Mucosa of gallbladder (tissue), 1 donor: ENCODE data around the gene ZCCHC24. TPM values are rescaled to one million over a fixed set of nuclear protein-coding genes. Genes with fewer than 3 reads are reported as not detected.
A peak's percentile ranks its signal among the peaks of the same experiment; 100 is the strongest.

Experiments
- DNase-seq: peaks from one replicate; pipeline ENCODE4 v3.0.0-alpha.2; 2020; ENCODE audit warnings: low spot score
- total RNA-seq: library from RNA; stranded (reverse); gene quantifications from one replicate; pipeline ENCODE4 v1.2.1, GENCODE V29; 2021
- donor health status: DM: no; HTN: no; CAD: no.

Gene ZCCHC24
- total RNA-seq, 1 donor from 2014 or later = 36.7 TPM

DNA sequence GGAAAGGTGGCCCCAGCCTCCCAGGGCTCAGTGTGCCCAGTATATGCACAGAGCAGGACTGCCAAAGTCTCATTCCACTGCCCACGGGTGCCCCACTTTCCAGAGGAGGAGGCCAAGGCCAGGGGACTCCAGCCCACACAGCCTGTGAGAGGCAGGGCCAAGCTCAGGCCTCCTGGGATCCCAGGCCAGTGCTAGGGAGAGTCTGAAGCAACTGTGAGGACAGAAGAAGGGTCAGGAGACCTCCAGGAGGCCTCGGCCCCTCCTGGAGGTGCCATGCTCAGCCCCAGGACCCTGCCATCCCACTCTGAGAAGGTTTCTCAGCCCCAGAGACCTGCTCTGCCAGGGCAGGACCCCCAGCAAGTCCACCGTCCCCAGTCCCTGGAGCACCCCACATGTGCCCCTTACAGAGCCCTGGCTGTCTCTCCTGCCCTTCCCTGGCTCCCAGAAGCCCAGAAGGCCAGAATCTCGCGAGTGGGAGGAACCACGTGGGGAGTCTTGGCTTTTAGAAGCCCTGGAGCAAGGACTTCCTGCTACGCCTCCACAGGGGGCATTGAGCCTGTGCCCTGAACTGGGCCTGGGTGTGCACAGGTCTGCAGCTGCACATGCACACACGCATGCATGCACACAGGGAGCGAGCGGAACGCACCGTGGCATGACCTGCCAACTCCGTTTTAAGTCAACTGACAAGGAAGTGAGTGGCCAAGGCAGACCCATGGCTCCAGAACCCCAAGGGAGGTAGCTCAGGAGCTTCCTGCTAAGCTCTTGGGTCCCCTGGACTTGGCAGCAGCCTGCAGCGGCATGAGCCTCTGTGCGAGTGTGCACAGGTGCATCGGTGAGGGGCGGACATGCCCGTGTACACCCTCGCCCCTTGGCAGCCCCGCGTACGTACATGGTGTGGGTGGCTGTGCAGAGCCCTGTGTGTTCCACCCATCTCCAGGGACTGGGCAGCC is 33.6 kb downstream of the ZCCHC24 start:
- DNase-seq = no peak

DNA sequence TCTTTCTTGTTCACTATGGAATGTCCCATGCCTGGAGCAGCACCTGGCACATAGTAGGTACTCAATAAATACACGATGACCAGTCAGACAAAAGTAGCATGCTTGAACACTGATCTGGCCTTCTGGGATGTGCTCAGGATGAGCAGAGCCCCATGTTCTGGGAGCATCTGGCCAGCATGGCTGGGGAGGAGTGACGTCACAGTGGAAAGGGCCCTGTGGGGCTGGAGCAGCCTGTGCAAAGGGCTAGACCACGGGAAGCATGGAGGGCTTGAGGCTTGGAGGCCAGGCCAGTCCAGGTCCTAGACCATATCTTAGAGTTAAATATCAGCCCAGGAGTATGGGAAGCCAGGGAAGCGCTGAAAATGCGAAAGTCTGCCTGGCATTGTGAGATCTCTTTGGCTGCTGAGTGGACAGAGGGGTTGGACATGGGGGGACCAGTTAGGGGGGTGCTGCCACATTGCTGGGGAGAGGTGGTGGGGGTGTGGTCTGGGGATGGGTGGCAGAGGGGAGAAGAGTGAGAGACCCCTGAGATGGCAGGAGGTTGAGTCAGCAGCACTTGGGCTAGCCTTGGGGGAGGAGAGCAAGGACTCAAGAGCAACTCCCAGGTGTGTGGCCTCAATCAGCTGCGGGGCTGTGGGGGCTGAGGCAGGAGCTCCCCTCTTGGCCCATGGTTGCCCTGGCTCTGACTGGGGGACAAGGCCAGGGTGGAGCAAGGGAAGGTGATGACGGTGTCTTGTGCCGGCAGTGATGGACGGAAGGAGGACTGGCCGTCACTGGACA is 34.9 kb downstream of the ZCCHC24 start:
- no peak for DNase-seq

DNA sequence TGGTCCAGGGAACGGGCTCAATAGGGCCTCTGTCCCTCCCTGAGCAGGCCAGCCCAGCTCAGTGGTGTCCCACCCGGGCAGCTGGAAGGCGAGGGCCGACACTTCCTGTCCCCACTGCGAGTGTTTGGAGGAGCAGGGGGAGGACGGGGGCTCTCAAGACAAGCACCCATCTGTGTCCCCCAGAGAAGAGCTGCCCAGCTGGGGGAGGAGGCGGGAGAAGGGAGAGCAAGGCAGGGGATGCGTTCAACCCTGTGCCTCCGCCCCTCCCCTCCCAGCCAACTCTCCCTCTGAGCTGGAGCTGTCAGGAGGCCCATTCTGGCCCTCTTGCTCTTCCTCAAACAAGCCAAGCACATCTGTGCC is 35.7 kb downstream of the ZCCHC24 start:
- DNase-seq = no peak

DNA sequence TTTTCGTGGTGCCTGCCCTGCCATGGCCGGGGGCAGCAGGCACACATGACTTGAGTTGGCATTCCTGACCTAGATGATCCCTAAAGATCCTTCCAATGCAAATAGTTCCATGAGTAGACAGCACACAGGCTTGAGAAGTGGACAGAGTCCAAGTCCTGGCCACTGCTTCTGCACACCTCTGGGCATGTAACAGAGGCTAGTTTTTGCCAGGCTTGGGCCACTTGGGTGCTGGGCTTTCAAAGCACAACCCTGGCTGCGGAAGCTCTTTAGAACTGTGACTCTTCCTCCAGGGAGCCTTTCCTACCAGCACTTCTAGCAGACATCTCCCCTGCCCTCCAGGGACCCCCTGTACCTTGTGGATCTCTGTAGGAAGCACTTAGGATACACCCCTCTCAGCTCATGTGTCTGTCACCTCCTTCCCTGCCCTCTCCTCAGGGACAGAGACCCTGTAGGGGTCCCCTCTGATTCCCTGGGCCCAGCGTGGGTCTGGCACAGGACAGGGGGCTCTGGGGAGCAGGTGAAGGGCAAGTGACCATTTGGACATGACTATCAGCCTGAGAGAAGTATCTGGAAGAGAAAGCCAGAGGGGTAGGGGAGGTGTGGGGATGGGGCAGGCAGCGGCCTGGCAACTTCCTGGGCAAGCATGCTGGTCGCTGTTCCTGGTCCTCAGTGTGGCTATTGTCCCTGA is 36.2 kb downstream of the ZCCHC24 start:
- DNase-seq = no peak

DNA sequence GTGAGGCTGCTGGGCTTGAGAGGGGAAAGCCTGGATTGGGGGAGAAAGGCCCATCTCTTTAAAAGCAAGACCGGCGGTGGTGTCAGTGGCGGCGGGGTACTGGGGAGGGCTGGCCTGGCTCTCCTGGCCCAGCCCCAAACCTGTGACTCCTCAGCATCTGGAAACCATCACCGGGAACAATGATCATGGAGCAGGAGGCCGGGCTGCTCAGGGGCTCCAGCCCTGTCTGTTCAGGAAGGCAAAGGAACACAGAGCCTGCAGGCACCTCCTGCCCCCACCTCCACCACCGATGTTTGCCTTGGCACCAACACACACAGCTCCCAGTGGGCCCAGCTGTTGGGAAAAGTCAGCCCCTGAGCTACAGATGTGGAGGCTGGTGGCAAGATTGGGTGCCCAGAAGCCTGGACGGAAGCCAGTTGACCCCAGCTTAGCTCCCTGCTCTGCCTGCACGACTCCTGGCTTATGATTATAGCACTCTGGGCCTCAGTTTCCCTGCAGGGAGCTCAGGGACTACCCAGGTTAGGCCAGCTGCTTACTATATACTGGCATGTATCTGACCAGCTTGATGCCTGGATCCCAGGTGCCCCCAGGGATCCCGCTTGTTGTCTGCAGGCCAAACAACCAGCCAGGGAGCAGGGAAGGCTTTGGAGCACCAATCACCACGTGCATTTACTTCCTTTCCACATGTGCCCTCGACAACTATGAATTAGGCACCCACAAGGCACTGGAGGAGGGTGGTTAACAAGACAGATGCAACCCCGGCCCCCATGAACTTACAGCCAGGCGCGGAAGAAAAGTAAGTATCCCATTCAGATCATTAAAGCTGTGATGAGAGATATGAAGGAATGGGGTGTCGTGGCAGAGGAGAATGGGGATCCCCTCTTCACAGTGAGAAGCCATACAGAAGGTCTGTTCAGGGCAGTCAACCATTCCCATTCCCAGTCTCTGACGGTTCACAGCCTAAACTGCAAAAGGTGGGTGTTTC is 37.3 kb downstream of the ZCCHC24 start:
- DNase-seq = peak; percentile 49

DNA sequence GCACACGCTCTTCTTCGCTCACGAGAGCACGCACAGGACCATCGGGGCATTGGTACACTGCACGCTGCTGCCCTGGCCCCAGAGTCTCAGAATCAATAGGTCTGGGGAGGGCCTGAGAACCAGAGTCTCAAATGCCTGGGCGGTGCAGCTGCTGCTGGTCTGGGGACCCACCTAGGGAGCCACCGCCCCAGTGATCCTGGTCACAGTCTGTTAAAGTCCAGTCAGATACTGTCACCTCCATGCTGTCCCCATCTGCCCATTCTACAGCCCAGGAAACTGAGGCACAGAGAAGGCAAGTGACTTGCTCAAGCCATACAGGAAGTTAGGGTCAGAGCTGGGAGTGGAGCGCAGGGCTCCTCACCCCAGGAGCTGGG is 38.0 kb downstream of the ZCCHC24 start:
- DNase-seq = no peak

DNA sequence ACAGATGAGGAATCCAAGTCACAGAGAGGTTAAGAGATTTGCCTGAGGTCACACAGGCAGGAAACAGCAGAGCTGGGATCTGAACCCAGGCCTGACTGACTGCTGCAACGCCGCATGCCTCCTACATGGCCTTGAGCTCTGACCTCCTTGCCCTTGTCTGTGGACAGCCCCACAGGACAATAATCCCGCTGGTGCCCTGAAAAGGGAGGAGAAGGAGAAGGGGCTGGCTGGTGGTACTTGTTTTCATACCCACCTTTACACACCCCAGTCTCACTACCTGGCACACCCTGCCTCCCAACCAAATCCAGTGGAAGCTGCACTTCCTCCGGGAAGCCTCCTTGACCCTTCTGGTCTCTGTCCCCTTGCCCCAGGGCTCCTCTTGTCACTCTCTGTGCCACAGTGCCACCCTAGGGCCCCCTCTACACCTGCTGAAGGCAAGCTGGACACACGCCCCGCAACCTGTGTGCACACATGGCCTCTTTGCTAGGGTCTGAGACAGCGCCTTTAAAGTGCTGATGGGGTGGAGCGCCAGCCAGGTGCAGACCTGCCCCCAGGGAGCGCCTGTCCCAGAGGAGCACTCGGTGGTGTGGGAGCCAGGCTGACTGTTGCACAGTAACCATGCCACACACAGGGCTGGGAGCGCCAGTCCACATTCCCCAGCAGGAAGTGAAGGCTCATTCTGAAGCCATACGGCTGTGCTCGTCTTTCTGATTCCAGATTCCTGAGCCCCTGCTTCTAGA is 38.6 kb downstream of the ZCCHC24 start:
- DNase-seq = no peak

DNA sequence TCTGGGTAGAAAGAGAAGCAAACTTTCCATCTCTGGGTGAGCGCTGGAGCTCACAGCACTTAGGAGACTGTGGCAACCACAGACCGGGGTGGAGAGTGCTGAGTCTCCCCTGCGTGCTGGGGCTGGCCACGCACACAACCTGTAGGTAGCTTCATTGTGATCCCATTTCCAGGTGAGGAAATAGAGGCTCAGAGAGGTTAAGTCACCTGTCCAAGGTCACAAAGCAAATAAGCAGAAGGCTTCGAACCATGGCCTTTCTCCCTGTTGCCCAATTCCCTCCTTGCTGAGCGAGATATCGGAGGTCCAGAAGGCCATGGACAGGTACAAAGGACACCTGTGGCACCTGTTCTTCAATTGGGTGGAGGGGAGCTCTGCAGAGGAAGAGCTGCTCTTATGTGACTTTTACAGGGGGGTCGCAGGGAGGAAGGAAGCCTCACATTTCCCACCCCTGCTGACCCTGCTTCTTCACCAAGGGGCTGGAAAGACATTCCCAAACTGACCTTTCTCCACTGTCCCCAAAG is 39.4 kb downstream of the ZCCHC24 start:
- DNase-seq = no peak

DNA sequence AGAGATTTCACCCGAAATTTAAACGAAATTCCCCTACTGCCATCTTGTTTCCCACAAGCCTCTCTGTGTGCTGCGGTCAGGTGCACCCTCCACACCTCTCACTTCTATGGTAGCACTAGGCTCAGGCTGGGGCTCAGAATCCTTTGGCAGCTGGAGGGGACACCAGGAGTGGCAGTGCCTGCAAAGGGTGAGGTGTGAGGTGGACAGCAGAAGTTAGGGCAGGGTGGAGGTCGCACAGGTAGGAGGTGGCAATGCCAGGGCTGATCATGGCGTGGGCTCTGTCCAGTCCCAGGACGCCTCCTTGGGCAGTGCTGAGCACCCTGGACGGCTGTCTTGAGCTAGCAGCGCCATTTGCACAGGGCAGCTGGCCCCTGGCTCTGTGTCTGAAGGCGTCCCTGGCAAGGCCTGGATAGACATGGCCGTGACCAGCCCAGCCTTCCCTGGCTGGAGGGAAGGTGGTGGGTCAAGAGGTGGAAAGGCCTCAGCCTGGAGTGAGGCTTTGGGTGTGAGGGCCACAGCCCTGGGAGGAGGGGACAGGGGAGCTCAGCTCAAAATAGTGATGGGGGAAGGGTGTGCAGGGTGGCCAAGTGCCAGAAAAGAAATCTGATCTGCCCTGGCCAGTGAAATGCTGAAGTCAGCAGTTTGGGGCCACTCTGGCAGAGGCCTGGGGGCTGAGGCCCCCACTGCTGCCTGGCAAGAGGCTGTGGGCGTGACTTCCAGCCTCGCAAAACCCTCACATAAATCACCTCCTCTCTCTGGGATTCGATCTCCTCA is 40.0 kb downstream of the ZCCHC24 start:
- DNase-seq = no peak

DNA sequence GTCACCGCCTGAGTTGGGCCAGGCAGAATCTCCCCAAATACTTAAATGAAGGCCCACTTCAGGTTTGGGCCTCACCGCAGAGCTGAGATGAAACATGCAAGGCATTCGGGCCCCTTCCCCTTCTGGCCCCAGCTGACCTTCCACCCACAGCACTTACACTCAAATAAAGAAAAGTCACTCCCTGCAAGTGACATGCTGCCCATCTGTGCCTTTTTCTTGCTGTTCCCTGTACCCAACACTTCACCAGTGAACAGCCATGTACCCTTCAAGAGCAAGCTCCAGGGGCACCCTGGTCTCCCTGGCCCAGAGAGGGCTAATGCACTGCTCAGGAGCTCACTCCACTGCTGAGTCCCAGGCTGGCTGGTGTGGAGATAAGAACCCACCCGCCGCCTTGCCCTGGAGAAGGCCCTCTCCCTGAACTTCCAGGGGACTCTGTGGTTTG is 40.7 kb downstream of the ZCCHC24 start:
- DNase-seq = no peak

DNA sequence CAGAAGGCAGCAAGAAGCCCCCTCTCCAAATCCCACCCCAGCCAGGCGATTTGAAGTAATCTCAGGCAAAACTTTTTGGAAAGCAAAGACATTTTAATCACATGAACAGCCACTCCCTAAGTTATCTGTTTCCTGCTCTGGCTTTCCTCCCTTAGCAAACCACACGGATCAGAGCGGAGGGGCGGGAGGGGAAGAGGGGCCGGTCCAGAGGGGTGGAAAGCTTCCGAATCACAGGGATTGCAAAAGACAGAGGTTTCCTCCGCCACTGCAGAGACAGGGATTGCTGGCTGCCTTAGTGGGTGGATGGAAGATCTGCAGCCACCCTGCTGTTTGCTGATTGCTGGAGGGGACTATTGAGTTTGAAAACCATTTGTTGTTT is 41.2 kb downstream of the ZCCHC24 start:
- DNase-seq = peak; percentile 45

DNA sequence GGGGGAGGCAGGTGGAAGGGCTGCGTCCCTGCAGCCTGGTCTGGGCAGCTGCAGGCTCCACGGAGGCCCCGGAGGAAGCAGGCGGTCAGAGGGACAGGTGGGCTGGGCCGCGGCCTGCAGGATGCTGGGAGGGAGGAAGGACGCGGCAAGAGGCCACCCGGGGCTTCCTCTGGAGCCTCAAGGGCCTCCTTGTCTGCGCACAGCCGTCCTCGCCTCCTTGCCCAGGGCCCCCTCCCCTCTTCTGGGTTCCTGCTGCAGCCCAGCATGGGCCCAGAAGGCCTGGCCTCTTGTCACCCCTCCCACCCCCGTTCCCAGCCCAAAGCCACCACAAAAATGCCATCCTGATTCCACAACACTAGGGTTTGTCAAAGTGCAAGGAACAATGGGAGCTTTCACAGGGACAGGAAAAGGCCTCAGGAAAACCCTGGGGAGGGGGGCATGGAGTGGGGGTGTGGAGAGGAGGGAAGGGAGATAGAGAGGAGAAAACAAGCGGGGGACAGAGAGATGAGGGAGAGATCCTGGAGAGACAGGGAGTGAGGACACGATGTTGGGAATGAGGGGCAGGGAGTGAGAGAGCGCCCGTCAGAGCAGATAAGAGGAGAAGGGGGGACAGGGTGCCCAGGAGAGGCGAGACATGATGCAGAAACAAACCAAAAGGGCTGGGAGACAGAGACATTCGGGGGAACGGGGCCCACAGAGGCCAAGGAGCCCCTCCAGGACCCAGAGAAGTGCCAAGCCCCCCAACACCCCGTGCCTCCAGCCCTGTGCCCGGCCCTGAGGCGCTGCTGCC is 41.8 kb downstream of the ZCCHC24 start:
- DNase-seq = no peak

DNA sequence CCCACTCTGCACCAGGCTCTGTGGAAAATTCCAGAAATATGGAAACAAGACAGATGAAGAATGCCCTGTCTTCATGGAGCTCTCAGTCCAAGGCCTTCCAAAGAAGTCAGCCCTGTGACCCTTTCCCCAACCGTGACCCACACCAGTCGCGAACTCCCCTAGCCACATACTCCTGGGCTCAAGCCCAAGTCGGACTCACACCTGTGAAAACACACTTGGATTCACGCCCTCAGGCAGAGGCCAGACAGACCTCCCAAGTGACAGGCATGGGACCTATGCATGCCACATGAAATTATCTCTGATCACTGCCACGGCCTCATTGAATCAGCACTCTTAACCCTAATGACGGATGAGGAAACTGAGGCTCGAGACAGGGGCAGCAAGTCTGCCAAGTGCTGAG is 42.5 kb downstream of the ZCCHC24 start:
- DNase-seq = no peak

DNA sequence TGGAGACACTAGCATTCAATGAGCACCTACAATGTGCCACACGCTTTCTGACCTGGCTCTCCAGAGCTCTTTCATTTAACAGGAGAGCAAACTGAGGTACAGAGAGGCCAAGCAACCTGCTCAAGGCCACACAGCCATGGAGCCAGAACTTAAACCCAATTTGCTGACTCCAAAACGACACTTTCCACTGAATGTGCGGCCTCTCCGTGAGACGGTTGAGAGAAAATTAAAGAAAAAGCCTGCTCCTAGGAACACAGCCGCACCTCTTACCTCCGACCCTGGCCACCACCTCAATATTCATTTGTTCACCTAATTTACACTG is 42.8 kb downstream of the ZCCHC24 start:
- no peak for DNase-seq

DNA sequence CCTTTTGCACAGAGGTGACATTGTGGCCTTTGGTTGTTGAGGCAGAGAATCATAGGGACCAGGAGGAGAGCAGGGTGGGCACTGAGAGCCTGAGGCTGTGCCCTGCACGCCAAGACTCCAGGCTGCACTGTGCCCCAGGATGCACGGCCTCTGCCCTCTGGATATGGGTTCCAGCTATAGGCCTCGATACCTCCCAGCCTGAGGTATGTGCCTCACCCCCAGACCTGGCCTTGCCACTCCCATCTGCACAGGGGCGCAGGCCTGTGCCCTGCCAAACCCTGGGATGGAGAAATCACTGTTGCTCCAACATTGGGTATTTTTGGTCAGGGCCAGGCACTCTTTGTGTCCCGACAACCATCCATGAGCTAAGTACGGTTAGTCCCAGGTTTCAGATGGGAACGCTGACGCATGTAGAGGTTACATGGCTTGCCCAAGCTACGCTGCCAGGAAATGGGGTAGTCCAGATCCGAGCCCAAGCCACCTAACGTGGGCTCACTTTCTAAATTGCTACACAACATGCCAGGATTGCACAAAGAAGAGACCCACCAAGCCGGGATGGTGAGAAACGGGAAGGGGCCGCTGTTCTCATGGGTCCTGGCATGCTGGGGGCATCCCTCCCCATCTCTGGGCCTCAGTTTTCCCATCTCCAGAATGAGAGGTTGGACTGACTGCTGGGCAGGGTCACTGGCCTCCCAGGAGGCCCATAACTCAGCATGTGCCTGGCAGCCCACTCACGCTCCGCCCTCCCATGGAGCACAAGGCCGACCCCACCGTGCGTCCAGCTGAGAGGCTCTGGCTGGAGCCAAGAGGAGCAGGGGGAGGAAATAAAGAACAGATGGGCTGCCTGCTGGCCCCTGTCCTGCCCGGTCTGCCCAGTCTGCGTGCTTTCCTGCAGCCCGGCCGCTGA is 44.2 kb downstream of the ZCCHC24 start:
- no peak for DNase-seq

DNA sequence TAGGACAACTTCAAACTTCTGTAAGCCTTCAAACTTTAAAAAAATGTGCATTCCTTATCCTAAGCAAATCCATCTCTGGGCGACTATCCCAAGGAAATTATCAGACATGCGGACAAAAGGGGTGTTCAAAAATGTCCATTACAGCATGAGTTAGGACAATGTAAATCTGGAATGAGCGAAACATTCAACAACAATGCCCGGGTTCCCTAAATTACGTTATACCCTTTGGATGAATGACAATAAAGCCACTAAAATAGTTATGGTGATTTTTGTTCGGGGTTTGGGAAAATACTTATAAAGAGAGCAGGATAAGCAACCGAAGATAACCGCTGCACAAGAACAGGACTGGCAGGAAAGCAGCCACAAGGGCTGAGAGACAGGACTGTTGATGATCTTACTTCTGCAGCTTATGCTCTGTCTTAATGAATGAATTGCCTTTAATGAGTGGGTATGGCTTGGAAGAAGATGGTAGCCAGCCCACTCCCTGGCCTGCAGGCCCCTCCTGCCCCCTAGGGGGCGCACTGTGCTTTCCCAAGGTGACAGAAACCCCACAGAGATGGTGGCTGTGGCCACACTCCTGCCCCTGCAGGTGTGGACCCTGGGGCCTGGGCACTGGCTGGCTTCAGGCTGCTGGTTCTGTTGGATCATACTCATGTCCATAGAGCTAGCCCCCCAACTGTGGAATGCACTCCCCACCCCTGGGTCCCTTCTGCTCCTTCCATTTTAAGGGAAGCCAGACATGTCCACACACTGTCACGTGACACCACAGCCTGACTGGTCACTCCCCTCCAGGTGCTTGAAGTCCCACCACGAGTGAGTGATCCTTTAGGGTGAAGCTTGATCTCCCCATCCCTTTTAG is 45.0 kb downstream of the ZCCHC24 start:
- DNase-seq = no peak
